ENCODE data around the gene ACAD8. TPM values are rescaled to one million over a fixed set of nuclear protein-coding genes. Genes with fewer than 3 reads are reported as not detected.

ACAD8 gene
- polyA plus RNA-seq, 1 of the 3 experiments (the other 2 are of a cell fraction) = 29.8 TPM

- Histone ChIP-seq H3K4me3 (ENCODE audit: low read depth in 2 of 2, low read length in 1 of 2) (no peak overlapping the region), H2AFZ (ENCODE audit: low read depth) (no peak overlapping the region), H3K4me1 (ENCODE audit: control insufficient read depth in 1 of 2, insufficient read depth in 2 of 2, low read depth in 1 of 2, low read length in 1 of 2) (no peaks in the 10 kb centered on the region; a peak in 1 of 4 replicates), H3K9ac (no peak overlapping the region), H3K79me2 (ENCODE audit: insufficient read depth) (no peaks in the 10 kb centered on the region), H3K9me2 (no peaks in the 10 kb centered on the region), H3K36me3 (replicated peaks in 1 of 2; ENCODE audit: control insufficient read depth in 1 of 2, insufficient read depth in 2 of 2, low read length in 1 of 2) (no peaks in the 10 kb centered on the region), H3K27ac (ENCODE audit: low read depth in 2 of 2, low read length in 1 of 2) (no peak overlapping the region), H3K4me2 (no peak overlapping the region), H3K9me3 (no peaks in the 10 kb centered on the region), H3K27me3 (ENCODE audit: insufficient read depth) (no peaks in the 10 kb centered on the region), H3F3A (replicated peaks; ENCODE audit: insufficient read depth) (no peaks in the 10 kb centered on the region), H4K20me1 (ENCODE audit: insufficient read depth) (no peaks in the 10 kb centered on the region)
- 53% methylated on average over 8 of the region's 9 CpGs for WGBS (ENCODE audit: low lambda C conversion rate)
- POLR2A ChIA-PET = no interaction called here
- no peak for DNase-seq
- TF ChIP-seq, protein P1, sequence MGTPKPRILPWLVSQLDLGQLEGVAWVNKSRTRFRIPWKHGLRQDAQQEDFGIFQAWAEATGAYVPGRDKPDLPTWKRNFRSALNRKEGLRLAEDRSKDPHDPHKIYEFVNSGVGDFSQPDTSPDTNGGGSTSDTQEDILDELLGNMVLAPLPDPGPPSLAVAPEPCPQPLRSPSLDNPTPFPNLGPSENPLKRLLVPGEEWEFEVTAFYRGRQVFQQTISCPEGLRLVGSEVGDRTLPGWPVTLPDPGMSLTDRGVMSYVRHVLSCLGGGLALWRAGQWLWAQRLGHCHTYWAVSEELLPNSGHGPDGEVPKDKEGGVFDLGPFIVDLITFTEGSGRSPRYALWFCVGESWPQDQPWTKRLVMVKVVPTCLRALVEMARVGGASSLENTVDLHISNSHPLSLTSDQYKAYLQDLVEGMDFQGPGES (IDR thresholded peaks at IDR 0.05; ENCODE audit: low read depth, low read length) = no peak
- TF ChIP-seq RFX5 (IDR thresholded peaks at IDR 0.05; ENCODE audit: low read length) = no peak
- CTCF ChIA-PET = no interaction called here
Measured at GRCh38 chr11:134313821-134314607, 60.6 kb downstream of the ACAD8 start.

Other genes starting within 250 kb of the ACAD8 start
- 34.5 and 56.8 TPM in 2 replicates for gene JAM3, start 184.5 kb upstream of the ACAD8 start, polyA plus RNA-seq (2012; rRNA removed)
- 19.5 and 22.0 TPM in 2 replicates for gene NCAPD3, start 29.6 kb upstream of the ACAD8 start, polyA plus RNA-seq (2012; rRNA removed)
- gene VPS26B, start 28.9 kb upstream of the ACAD8 start, polyA plus RNA-seq (2012; rRNA removed) = 53.0 and 56.0 TPM in 2 replicates
- 61.8 and 67.0 TPM in 2 replicates for gene THYN1, start 216 bp upstream of the ACAD8 start, polyA plus RNA-seq (2012; rRNA removed)
- 0.10 TPM in 1 of 2 replicates, not detected in the other for gene GLB1L3, start 22.8 kb downstream of the ACAD8 start, polyA plus RNA-seq (2012; rRNA removed)
- gene GLB1L2, start 78.4 kb downstream of the ACAD8 start, polyA plus RNA-seq (2012; rRNA removed) = 3.4 and 3.5 TPM in 2 replicates
- gene B3GAT1, start 158.7 kb downstream of the ACAD8 start, polyA plus RNA-seq (2012; rRNA removed) = 0.15 and 0.16 TPM in 2 replicates

All from SK-N-SH (cell line).